PFSK-1 (cell line): Measurements from ENCODE around the gene ATP6V0E2. TPM values are rescaled to one million over a fixed set of nuclear protein-coding genes. Genes with fewer than 3 reads are reported as not detected.
A peak's percentile ranks its signal among the peaks of the same experiment; 100 is the strongest.

Experiments
- FOXP2 ChIP-seq: optimal IDR thresholded peaks from 2 replicates; pipeline ENCODE3; 2011; ENCODE audit warnings: borderline replicate concordance, control low read depth, inconsistent platforms; ENCODE audit not compliant: insufficient read depth; ENCODE audit errors: extremely low read length, extremely low read depth
- POLR2AphosphoS5 ChIP-seq: IDR thresholded peaks from 2 replicates; pipeline ENCODE4 v1.6.1; 2012; ENCODE audit warnings: low read depth, mild to moderate bottlenecking, control low read depth, low read length, moderate library complexity
- SIN3A ChIP-seq: IDR thresholded peaks from 2 replicates; pipeline ENCODE4 v1.6.1; 2012; ENCODE audit warnings: mild to moderate bottlenecking, low read length, moderate library complexity, borderline replicate concordance; ENCODE audit not compliant: insufficient read depth
- TAF1 ChIP-seq: IDR thresholded peaks from 2 replicates; pipeline ENCODE4 v1.6.1; 2012; ENCODE audit warnings: low read length, control low read depth, borderline replicate concordance; ENCODE audit not compliant: insufficient read depth
- polyA plus RNA-seq: library from polyadenylated mRNA; unstranded; fragments of >200 nt; gene quantifications from one replicate; pipeline ENCODE4 v1.2.1, GENCODE V29; 2012; ENCODE audit warnings: low read depth, missing spikeins; ENCODE audit not compliant: insufficient read length
- TF ChIP-seq, protein P1 (sequence below), 2 experiments: IDR thresholded peaks; 2 replicates each; pipeline versions ENCODE4 v1.6.1 to v1.8.0; 2011 to 2012; ENCODE audit warnings: low read depth in 2 of 2, low read length in 2 of 2, control low read depth in 1 of 2, inconsistent platforms in 1 of 2, mild to moderate bottlenecking in 1 of 2, moderate library complexity in 1 of 2; ENCODE audit not compliant: insufficient read depth in 1 of 2

ATP6V0E2 gene
- 39.8 TPM for polyA plus RNA-seq

DNA sequence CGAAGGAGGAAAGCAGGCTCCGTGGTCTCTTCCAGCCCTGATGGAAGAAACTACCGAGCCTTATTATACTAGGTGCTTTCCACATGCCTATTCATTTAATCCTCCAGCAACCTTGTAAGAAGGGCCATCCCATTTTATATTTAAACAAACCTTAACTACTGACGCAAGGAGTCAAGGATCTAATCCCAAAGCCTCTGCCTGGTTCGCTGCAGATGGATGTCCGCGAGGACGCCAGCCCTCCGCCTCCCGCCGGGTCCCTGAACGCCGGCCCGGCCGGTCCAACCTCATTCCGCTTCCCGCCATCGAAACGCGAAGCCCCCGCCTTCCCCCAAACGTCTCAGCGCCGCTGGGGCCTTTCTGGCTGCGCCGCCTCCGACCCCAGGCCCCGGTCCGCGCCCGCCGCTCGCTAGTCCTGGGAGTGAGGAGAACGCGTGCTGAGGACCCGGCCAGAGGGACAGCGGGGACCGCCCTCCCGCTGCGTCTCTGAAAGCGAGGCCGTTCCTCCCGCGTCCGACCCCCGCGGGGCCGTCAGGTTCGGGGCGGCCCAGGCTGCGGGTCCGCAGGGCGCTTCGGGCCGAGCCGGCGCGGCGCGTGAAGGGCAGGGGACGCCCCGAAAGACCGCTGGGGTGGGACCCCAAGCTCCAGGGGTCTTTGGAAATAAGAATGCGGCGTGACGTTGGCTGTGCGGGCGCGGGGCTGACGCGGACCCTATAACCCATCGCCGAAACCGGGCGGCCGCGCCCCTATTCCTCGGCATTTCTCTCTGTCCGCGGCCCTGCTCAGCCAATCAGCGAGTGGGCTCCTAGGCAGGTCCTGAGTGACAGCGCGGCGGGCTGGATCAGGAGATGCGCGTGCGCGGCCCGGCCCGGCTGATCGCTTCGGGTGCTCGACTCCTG, at the start of gene ATP6V0E2:
TSS of gene ATP6V0E2 (plus strand) at position 896 of the 896 bp plus-strand sequence. CDS start 97 bp downstream, outside the sequence.
- TF ChIP-seq, protein P1, sequence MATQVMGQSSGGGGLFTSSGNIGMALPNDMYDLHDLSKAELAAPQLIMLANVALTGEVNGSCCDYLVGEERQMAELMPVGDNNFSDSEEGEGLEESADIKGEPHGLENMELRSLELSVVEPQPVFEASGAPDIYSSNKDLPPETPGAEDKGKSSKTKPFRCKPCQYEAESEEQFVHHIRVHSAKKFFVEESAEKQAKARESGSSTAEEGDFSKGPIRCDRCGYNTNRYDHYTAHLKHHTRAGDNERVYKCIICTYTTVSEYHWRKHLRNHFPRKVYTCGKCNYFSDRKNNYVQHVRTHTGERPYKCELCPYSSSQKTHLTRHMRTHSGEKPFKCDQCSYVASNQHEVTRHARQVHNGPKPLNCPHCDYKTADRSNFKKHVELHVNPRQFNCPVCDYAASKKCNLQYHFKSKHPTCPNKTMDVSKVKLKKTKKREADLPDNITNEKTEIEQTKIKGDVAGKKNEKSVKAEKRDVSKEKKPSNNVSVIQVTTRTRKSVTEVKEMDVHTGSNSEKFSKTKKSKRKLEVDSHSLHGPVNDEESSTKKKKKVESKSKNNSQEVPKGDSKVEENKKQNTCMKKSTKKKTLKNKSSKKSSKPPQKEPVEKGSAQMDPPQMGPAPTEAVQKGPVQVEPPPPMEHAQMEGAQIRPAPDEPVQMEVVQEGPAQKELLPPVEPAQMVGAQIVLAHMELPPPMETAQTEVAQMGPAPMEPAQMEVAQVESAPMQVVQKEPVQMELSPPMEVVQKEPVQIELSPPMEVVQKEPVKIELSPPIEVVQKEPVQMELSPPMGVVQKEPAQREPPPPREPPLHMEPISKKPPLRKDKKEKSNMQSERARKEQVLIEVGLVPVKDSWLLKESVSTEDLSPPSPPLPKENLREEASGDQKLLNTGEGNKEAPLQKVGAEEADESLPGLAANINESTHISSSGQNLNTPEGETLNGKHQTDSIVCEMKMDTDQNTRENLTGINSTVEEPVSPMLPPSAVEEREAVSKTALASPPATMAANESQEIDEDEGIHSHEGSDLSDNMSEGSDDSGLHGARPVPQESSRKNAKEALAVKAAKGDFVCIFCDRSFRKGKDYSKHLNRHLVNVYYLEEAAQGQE (IDR thresholded peaks at IDR 0.05; ENCODE audit: insufficient read depth in 1 of 2, low read depth in 2 of 2, low read length in 2 of 2): no peak
- peak; percentile 55 for TF ChIP-seq POLR2AphosphoS5
- TF ChIP-seq SIN3A: no peak
- no peak for TF ChIP-seq TAF1
- TF ChIP-seq FOXP2: no peak

DNA sequence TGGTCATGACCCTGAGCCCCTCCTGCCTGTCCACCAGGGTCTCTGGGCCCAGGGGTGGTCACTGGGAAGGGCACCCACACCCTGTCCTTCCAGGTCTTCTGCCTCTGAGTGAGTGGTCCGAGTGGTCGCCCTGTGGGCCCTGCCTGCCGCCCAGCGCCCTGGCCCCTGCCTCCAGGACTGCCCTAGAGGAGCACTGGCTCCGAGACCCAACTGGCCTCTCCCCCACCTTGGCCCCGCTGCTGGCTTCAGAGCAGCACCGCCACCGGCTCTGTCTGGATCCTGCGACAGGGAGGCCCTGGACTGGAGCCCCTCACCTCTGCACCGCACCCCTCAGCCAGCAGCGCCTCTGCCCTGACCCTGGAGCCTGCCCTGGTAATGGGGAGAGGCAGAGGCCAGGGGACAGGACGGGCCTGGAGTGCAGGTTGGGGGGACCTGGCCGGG, 49.4 kb upstream of the ATP6V0E2 start:
- TF ChIP-seq, protein P1 (IDR thresholded peaks at IDR 0.05; ENCODE audit: insufficient read depth in 1 of 2, low read depth in 2 of 2, low read length in 2 of 2): no peak
- TF ChIP-seq POLR2AphosphoS5: no peak

DNA sequence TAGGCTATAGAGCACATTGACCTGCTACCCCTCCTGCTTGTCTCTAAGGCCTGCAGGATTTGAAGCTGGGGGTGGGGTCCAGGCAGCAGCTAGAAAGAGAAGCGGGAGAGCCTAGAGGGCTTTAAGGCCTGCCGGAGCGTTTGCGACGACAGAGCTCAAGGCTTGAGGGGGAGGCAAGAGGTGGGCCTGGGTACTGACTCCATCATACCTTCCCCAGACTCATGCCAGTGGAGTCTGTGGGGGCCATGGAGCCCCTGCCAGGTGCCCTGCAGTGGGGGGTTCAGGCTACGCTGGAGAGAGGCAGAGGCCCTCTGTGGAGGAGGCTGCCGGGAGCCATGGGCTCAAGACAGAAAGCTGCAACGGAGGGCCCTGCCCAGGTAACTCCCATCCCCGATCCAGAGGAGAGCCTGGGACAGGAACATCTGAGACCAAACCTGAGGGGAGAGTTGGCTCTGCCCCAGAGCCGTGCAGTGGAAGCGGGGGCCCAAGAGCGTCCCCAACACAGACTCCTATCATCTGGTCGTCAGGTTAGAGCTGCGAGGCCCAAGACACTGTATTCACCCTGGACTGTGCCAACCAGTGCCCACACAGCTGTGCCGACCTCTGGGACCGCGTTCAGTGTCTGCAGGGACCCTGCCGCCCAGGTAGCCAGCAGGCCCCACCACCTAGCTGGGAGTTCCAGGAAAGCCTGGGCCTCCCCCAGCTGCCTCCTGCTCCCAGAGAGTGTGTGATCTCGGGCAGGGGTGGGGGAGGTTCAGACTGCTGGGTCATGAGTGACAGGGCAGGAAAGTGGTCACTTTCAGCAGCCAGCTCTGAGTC, 48.8 kb upstream of the ATP6V0E2 start:
- TF ChIP-seq SIN3A: no peak
- no peak for TF ChIP-seq POLR2AphosphoS5
- no peak for TF ChIP-seq TAF1
- TF ChIP-seq, protein P1 (IDR thresholded peaks at IDR 0.05; ENCODE audit: insufficient read depth in 1 of 2, low read depth in 2 of 2, low read length in 2 of 2): no peak
- no peak for TF ChIP-seq FOXP2

DNA sequence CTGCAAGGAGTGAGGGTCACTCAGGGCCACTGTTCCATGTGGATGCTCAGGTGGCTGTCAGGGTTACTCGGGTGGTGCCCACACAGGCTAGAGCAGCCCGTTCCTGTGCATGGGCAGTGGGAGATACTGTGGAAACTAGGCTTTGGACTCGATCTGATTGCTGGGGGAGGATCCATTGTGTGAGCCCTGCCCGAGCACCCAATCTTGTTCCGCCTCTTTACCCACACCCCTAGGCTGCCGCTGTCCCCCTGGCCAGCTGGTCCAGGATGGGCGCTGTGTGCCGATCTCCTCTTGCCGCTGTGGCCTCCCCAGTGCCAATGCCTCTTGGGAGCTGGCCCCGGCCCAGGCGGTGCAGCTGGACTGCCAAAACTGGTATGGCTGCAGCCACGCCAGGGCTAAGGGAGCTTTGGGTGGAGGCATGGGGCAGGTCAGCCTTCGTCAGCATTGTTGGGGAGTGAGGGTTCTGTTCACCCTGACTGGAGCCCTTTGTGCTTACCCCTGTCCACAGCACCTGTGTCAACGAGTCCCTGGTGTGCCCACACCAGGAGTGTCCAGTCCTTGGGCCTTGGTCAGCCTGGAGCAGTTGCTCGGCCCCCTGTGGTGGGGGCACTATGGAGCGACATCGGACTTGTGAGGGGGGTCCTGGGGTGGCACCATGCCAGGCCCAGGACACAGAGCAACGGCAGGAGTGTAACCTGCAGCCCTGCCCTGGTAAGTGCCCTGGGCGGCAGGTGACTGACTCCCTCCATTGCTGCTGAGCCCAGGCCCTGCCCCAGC, 48.0 kb upstream of the ATP6V0E2 start:
- TF ChIP-seq SIN3A: no peak

- no peak for TF ChIP-seq POLR2AphosphoS5
- no peak for TF ChIP-seq TAF1
- TF ChIP-seq SIN3A: no peak
- TF ChIP-seq, protein P1 (IDR thresholded peaks at IDR 0.05; ENCODE audit: insufficient read depth in 1 of 2, low read depth in 2 of 2, low read length in 2 of 2): no peak
- no peak for TF ChIP-seq FOXP2
These were observed 47.3 kb upstream of the ATP6V0E2 start for GRCh38 chr7:149826344-149827088.
